ENCODE measurements around the gene OBP2B. TPM values are rescaled to one million over a fixed set of nuclear protein-coding genes. Genes with fewer than 3 reads are reported as not detected.

The OBP2B gene
- total and polyA plus RNA-seq, 10 of the 15 experiments (the other 5 are each of a cell fraction or from before 2014, with no cell fraction given), result not detected

DNA sequence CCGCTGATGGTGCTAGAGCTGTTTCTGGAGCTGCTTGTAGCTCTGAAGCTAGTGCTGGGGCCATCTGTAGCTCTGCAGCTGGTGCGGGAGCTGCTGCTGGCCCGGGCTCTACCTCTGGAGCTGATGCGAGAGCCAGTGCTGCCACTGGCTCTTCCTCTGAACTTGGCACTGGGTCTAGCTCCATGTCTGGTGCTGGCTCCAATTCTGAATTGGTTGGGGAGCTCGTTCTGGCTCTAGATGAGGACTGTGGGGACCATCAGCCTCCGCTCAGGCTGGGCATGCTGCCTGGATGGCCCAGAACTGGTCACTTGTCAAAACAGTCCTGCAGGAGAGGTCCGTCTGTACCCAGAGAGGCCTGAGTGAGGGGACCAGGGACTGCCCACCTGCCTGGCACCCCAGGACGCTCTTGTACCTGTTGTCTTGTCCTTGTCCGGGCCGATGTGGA is 21.5 kb downstream of the OBP2B start:
- no peak overlapping the region for H2AFZ ChIP-seq (ENCODE audit: control insufficient read depth, low read depth, low read length)
- no peaks in the 10 kb centered on the region for H3K4me1 ChIP-seq (ENCODE audit: control insufficient read depth, insufficient read depth, low read length)
- in situ Hi-C loops (cut with MboI), result loop anchor here (5.0 kb wide), 1 partner anchor 300 kb away; no protein-coding TSS in a partner anchor
- no peak overlapping the region for H3K4me2 ChIP-seq (ENCODE audit: control insufficient read depth, insufficient read depth)
- no TSS peak for BruUV-seq (replicated peaks)
- H3K27me3 ChIP-seq (replicated peaks in 1 of 2; ENCODE audit: control insufficient read depth in 2 of 2, insufficient read depth in 2 of 2, low read length in 1 of 2), result peaks cover 0 to 5% of the 10 kb centered on the region in 2 experiments
- H3K36me3 ChIP-seq (ENCODE audit: control insufficient read depth in 2 of 2, insufficient read depth in 2 of 2, low read length in 1 of 2), result no peaks in the 10 kb centered on the region
- ChIA-PET SMC1A (ENCODE audit: uncharacterized antibody, unreplicated experiment) (interaction anchor here (1.0 to 4.2 kb wide), 4 partner anchors 29 to 298 kb away, joined by 3 to 21 read pairs (median 8); no protein-coding TSS in a partner anchor), RAD21 (ENCODE audit: unreplicated experiment) (interaction anchor here (0.8 to 3.7 kb wide), 4 partner anchors 20 to 301 kb away, joined by 3 to 12 read pairs (median 4); no protein-coding TSS in a partner anchor), CTCF (interaction anchor here (0.7 to 5.0 kb wide), 16 partner anchors 12 to 308 kb away, joined by 3 to 61 read pairs (median 6); no protein-coding TSS in a partner anchor), POLR2A (no interaction called here)
- intact Hi-C loops (cut with micrococcal nuclease; ENCODE audit: unreplicated experiment), result loop anchor here (10.0 kb wide), 1 partner anchor 137 kb away; no protein-coding TSS in a partner anchor
- ATAC-seq (no peak), FAIRE-seq (no peak), DNase-seq (ENCODE audit: low read depth, low spot score) (no peak)
- H3K9ac ChIP-seq (ENCODE audit: control insufficient read depth, insufficient read depth, low read length), result no peak overlapping the region
- H4K20me1 ChIP-seq (ENCODE audit: control insufficient read depth, insufficient read depth), result no peaks in the 10 kb centered on the region
- no peaks in the 10 kb centered on the region for H3K9me3 ChIP-seq (replicated peaks; ENCODE audit: control insufficient read depth, insufficient read depth, low read length)
- no peak overlapping the region for H3K4me3 ChIP-seq
- no peaks in the 10 kb centered on the region for H3K79me2 ChIP-seq (ENCODE audit: control insufficient read depth, insufficient read depth, low read length)
- WGBS (ENCODE audit: insufficient coverage, insufficient replicate concordance, low lambda C conversion rate, missing lambda C conversion rate), result 41% methylated on average over 10 of the region's 10 CpGs
- no peak overlapping the region for H3K27ac ChIP-seq (ENCODE audit: control insufficient read depth, insufficient read depth)
- TF ChIP-seq, protein P1, sequence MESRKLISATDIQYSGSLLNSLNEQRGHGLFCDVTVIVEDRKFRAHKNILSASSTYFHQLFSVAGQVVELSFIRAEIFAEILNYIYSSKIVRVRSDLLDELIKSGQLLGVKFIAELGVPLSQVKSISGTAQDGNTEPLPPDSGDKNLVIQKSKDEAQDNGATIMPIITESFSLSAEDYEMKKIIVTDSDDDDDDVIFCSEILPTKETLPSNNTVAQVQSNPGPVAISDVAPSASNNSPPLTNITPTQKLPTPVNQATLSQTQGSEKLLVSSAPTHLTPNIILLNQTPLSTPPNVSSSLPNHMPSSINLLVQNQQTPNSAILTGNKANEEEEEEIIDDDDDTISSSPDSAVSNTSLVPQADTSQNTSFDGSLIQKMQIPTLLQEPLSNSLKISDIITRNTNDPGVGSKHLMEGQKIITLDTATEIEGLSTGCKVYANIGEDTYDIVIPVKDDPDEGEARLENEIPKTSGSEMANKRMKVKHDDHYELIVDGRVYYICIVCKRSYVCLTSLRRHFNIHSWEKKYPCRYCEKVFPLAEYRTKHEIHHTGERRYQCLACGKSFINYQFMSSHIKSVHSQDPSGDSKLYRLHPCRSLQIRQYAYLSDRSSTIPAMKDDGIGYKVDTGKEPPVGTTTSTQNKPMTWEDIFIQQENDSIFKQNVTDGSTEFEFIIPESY (IDR thresholded peaks at IDR 0.05), result no peak

DNA sequence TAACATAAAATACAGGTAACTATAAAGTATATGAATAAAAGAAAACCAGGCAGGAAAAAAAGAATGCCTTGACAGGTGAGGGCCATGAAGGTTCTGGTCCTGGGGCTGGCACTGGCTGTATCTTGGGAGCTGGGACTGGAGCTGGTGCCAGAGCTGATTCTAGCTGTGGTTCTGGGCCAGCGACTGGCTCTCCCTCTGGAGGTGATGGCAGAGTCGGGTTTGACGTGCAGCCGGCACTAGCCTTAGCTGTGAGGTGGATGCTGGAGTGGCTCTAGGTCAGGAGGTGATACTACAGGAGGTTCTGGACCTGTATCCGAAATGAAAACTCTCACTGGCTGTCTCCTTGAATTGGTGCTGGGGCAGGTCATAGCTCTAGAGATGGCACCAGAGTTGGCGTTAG is 22.3 kb downstream of the OBP2B start:
- Histone ChIP-seq H2AFZ (ENCODE audit: control insufficient read depth, low read depth, low read length) (no peak overlapping the region), H3K4me1 (ENCODE audit: control insufficient read depth, insufficient read depth, low read length) (no peaks in the 10 kb centered on the region), H4K20me1 (ENCODE audit: control insufficient read depth, insufficient read depth) (no peaks in the 10 kb centered on the region), H3K36me3 (ENCODE audit: control insufficient read depth in 2 of 2, insufficient read depth in 2 of 2, low read length in 1 of 2) (no peaks in the 10 kb centered on the region), H3K27me3 (replicated peaks in 1 of 2; ENCODE audit: control insufficient read depth in 2 of 2, insufficient read depth in 2 of 2, low read length in 1 of 2) (peaks cover 3 to 5% of the 10 kb centered on the region in 2 experiments), H3K9ac (ENCODE audit: control insufficient read depth, insufficient read depth, low read length) (no peak overlapping the region), H3K4me3 (no peak overlapping the region), H3K79me2 (ENCODE audit: control insufficient read depth, insufficient read depth, low read length) (no peaks in the 10 kb centered on the region), H3K4me2 (ENCODE audit: control insufficient read depth, insufficient read depth) (no peak overlapping the region), H3K9me3 (replicated peaks; ENCODE audit: control insufficient read depth, insufficient read depth, low read length) (no peaks in the 10 kb centered on the region), H3K27ac (ENCODE audit: control insufficient read depth, insufficient read depth) (no peak overlapping the region)
- RAD21 ChIA-PET (ENCODE audit: unreplicated experiment), result interaction anchor here (0.8 to 3.7 kb wide), 4 partner anchors 143 to 302 kb away, joined by 3 to 12 read pairs (median 4); no protein-coding TSS in a partner anchor
- DNase-seq (ENCODE audit: low read depth, low spot score), result no peak
- FAIRE-seq, result no peak
- in situ Hi-C loops (cut with MboI) (loop anchor here (5.0 kb wide), 1 partner anchor 301 kb away; no protein-coding TSS in a partner anchor), intact Hi-C loops (cut with micrococcal nuclease; ENCODE audit: unreplicated experiment) (loop anchor here (1.0 to 10.0 kb wide), 2 partner anchors 138 to 300 kb away; no protein-coding TSS in a partner anchor)
- WGBS (ENCODE audit: insufficient coverage, insufficient replicate concordance, low lambda C conversion rate, missing lambda C conversion rate), result 72% methylated on average over 6 of the region's 6 CpGs
- no TSS peak for BruUV-seq (replicated peaks)
- CTCF ChIA-PET, result interaction anchor here (0.7 to 5.0 kb wide), 23 partner anchors 11 to 1012 kb away, joined by 3 to 61 read pairs (median 5); no protein-coding TSS in a partner anchor
- SMC1A ChIA-PET (ENCODE audit: uncharacterized antibody, unreplicated experiment), result interaction anchor here (0.7 to 4.2 kb wide), 9 partner anchors 11 to 299 kb away, joined by 3 to 21 read pairs (median 3); partner anchors contain the start of genes SURF1 and SURF2
- POLR2A ChIA-PET, result interaction anchor here (1.0 kb wide), 1 partner anchor 171 kb away, joined by 3 read pairs; no protein-coding TSS in a partner anchor
- ATAC-seq, result no peak
- TF ChIP-seq, protein P2, sequence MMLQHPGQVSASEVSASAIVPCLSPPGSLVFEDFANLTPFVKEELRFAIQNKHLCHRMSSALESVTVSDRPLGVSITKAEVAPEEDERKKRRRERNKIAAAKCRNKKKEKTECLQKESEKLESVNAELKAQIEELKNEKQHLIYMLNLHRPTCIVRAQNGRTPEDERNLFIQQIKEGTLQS (IDR thresholded peaks at IDR 0.05; ENCODE audit: borderline replicate concordance, extremely low read depth, low read depth, low read length), result no peak
- TF ChIP-seq MEF2B (IDR thresholded peaks at IDR 0.05; ENCODE audit: partially characterized antibody, poor library complexity, severe bottlenecking) (no peak), RELA (IDR thresholded peaks at IDR 0.05; ENCODE audit: borderline replicate concordance, partially characterized antibody) (no peak), IRF4 (IDR thresholded peaks at IDR 0.05; ENCODE audit: low read depth, low read length) (no peak), ZBED1 (IDR thresholded peaks at IDR 0.05; ENCODE audit: borderline replicate concordance) (no peak), SUZ12 (IDR thresholded peaks at IDR 0.05; ENCODE audit: unreplicated experiment) (no peak), SREBF2 (IDR thresholded peaks at IDR 0.05; ENCODE audit: low read length) (no peak)

Data from GM12878 (cell line).